Activated CD4-positive, alpha-beta T cell treated with anti-CD3 and anti-CD28 coated beads for 24 hours (primary cell): ENCODE data around the gene MBNL2.

ENCODE experiments used
- DNase-seq, 2 donors: peaks; one replicate each; pipeline ENCODE4 v3.0.0-alpha.2; 2020; ENCODE audit warnings: low read depth in 2 of 2

Gene MBNL2

DNA sequence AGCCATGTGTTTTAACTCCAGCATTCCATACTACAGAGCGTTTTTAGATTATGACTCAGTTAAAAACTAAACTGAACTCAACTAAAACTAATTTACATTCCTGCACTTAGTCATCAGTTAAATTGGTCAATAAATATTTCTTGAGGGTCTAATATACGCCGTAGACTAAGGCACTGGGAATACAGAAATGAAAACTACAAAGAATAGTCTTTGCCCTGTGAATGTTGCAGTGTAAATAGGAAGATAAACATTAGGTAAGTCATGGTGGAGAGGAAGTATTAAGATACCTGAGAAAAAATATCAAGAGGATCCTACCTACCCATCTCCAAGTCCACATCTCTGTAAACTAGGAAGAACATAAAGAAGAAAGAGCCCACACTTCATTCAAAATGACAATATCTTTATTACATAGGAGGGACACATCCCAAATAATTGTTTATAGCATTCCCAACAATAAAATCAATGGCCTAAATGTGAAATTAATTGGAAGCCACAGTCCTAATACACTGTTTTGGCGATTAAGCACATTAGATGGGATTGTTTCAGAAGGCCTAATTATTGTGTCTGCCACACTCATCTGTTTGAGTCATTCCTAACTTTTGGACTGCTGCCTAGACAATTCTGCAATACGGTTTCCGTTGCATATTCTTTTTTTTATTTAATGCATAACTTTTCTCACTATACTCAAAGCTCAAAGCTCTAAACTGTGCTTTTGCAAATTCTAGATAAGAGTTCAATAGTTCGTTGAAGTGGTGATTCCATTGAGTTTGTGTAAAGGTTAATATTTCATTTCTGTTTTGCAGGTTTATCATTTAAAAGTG lies 52.9 kb downstream of the MBNL2 start:
- no peak for DNase-seq

DNA sequence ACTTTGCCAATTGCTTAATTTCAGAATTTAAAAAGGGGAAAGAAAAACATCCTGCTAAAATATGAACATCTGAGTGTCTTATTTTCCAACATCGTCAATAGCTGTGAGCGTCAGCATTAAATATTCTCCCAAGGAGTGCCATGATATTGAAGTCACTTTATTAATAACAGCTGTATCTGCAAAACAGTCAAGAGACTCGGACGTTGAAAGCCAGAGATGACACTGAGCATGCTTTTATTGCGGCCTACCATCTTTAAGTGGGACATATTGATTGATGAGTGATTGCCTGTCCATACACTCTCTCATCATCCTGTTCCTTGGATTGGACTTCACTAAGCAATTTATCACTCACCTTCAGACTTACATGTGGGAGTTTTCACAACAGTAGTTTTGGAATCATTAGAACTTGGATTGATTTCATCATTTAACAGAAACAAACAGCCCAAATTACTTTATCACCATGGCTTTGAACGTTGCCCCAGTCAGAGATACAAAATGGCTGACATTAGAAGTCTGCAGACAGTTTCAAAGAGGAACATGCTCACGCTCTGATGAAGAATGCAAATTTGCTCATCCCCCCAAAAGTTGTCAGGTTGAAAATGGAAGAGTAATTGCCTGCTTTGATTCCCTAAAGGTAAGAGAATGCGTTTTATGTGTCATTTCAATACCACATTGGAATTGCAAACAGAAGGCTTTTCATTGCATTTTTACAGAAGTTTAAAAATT lies 53.8 kb downstream of the MBNL2 start:
- DNase-seq = no peak

DNA sequence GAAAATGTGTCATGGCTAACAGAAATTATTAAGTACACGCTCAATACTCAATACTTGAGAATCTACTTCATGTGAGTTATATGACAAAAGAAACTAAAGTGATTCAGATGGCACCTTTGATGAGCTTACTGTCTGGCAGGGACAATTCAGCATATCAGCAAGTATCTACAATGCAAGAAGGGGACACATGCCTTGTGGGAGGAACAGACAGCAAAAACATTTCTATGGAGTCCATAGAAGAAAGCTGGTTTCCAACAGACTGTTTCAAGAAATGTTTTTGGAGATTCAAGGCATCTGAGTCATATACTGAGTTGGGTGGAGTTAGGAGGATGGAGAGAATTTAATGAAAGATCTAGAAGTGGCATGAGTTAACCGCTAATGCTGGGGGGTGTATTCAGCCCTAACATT lies 54.7 kb downstream of the MBNL2 start:
- no peak for DNase-seq

DNA sequence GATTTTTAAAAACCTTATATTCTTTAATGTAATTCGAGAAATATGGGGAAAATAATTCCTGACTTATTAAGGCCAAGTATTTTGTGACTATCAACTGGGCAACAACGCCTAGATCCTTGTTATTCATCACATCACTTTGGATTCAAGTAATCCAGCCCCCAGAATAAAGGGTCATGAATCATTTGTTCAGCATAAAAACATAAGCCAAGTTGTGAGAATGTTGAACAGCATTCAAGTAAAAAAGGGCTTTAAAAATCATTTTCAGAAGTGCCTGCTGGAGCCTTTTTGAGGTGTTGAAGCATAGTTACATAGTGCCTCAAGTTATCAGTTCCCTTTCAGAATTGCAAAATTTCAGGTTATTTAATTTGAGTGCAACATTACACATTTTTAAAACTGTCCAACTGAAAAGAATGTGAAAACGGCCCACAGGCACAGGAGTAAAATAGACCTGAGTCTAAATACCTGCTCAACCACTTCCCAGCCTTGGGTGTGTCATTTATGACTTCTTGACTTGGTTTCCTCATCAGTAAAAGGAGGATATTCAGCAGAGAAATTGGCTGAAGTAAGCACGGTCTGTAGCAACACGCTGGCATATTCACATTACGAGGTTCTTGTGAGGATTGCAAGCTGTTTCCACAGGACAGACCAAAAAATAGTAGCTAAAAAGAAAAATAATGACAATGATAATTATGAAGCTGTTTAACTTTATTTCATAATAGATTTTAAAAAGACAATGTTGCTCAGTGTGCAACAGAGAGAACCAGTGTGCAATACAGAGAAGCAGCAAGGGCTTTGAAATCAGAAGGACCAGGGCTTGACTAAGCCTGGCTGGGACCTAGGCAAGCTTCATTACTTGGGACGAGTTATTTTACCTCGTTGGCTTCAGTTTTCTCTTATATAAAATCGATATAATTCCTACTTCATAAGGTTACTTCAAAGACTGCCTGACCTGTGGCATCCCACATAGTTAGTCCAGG lies 56.6 kb downstream of the MBNL2 start:
- no peak for DNase-seq

DNA sequence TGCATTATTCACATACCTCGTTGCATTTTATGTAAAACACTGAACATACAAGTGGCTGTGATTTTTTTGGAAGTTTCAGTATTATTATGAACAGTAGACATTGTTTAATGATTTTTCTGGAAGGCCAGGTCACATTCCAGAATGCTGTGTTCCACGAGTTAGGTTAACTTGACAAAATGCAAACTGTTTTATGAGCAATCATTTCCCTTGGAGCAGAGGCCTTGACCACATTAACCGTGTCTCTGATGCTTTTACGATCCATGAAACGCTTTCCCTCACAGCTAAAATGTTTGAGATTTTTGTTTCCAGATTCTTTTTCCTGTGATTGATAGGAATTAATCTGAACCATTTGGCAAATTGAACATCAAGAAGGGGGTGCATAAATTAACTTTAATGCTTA lies 57.8 kb downstream of the MBNL2 start:
- no peak for DNase-seq

DNA sequence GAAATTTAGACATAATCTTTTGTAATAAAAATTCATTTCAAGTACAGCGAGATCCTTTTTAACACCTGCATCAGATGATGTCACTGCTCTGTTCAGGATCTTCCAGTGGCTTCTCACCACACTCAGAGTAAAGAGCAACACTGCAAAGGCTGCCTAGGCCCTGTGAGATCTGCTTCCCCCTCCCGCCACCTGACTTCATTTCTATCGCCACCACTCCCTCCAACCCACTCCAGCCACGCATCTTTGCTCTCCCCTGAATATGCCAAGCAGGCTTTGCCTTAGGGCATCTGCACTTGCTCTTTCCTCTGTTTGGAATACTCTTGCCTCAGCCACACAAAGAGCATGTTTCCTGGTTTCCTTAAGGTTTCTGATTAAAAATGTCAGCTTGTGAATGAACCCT lies 58.3 kb downstream of the MBNL2 start:
- DNase-seq = no peak

DNA sequence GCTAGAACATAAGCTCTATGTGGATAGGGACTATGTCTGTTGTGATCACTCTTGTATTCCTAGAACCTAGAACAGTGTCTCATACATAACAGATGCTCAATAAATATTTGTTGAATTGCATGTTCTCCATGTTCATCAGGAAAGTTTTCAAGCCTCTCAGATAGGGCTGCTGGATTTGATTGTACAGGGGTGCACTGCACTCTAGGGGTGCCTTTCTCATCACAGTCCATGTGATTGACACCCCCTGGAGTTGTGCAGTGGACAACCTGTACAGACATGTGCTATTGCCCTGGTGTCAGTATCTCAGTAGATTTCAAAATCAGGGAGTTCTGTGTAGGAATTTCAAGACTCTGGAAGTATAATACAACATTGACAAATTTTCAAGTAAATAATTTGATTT lies 58.9 kb downstream of the MBNL2 start:
- DNase-seq = no peak

DNA sequence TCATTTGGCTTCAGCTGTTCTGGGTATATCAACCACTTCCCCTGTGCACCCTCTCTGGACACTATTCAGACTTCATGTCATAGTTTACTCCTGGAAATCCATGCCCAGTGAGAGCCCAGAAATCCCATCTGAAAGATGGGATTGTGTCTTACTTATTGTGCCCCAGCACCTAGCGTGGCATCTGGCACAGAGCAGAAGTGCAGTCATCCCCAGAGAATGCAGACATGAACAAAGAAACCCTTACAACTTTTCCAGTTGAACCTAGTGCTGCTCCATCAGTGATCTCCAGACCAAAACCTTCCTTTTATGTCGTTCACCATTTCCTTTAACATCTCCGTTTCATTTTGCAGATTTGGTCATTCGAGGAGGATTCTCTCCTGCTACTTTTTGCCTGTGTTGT lies 60.6 kb downstream of the MBNL2 start:
- DNase-seq = no peak

DNA sequence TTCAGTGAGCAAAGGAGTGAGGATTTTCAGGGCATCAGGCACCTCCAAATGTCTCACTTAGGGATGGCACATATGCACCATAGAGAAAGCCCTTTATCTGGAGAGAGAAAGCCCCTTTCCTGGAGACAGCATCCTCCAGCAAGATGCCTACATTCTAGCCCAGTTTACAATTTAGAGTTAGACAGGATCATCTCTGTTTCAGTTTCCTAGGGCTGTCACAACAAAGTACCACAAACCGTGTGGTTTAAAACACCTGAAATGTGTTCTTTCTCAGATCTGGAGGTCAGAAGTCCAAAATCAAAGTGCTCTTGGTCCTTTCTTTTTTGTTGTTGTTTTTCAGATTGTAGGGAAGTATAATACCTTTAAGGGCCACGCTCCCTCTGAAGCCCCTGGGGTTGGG lies 61.8 kb downstream of the MBNL2 start:
- DNase-seq = no peak

DNA sequence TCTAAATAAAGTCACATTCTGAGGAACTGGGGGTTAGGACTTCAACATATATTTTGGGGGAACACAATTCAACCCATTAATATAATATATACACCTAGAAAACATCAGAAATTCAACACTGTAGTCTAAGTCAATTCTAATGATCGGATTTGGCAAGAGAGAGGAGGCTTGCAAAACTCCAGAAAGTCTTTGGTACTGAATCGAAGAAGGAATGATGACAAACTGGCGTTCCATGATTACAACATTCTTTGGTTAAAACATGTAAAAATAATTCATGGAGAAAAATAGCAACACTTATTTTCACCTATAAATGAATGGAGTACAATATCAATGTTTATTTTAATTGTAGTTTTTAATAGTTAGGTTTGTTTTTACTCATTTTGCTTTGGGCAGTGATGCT lies 62.4 kb downstream of the MBNL2 start:
- no peak for DNase-seq

DNA sequence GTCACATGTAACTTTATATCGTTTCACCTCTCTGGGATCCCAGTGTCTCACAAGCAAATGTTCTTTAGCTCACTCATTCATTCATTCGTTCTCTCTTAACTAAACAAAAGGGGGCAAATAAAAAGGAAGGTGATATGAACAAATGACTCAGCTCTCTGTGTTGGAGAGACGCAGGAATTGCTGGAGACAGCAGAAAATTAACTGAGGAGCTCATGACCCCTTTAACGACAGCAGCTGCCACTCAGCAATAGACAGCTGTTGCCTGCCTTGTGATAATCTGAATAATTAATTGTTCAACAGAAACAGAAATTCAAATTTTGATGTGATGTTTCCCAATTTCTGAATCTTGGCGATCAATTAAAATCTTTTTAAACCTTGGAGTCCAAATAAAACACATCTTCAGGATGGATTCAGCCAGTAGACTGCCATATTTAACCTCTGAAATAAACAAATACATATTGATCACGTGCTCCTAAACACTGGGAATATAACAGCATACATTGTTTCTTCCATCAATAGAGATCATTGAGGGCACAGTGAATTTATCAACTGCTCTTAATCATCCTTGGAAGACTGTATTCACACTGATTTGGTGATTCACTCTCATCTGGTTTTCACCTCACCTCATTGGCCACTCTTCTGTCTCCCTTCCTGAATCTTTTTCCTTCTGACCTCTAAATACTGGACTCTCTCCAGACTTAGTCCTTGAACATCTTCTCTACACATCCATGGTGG lies 63.3 kb downstream of the MBNL2 start:
- DNase-seq = no peak

DNA sequence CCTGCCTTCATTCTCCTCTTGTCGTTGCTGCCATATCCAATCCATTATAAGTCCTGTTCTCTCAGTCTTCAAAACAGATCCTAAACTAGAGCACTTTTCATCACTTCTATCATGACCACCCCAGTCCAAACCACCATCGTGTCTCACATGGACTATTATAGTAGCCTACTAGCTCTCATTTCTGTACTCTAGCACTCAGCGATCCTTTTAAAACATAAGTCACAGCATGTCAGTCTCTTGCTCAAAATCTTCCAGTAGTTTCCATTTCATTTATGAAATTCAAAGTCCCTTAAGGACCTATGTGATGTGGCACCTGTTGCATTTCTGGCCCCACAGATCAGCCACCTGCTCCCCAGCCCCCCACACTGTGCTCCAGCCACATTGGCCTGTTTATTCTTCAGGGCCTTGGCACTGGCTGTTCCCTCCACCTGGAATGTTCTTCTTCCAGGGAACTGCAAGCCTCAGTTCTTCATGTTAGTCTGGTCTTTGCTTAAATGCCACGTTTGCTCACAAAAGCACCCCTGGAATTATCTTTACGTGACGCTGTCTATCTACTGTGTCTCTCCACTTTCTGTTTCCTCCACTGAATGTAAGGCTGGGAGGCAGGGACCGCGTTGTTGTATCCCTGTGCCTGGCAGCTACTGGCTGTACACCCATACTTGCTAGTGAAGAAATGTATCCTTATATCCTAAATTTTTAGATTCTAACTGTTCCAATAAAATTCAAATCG lies 64.3 kb downstream of the MBNL2 start:
- no peak for DNase-seq

DNA sequence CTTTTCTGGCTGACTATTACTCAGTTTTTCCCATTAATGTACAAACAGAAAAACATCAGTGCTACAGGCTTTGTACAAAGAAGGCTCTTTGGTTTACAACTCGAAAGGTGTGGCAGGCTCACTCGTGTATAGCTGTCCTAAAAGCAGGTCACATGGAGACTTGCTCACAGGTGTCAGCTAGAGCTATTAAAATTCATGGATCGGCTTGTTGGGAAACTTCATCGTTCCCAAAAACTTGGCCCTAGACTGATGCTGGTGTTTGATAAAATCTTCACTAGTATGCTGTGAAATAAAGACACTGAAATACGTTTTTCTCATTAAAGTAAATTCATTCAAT lies 64.9 kb downstream of the MBNL2 start:
- DNase-seq = no peak

DNA sequence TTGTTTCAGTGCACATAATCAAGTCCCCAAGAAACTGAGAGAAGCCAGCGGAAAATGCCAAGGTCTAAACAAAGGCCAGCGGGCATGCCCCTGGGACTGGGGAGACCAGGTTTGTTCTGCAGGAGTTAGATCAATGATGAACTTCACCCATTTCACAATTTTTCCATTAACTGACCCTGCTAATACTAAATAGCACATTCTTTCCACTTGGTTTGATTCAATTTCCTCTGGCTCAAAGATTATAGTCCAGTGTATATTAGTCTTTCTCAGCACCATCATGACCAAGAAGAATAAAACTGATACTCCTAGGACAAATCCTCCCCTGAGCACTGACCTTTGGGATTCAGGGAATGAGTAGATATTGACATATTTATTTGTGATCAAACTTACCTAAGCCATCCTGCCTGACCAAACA lies 66.4 kb downstream of the MBNL2 start:
- DNase-seq = no peak

DNA sequence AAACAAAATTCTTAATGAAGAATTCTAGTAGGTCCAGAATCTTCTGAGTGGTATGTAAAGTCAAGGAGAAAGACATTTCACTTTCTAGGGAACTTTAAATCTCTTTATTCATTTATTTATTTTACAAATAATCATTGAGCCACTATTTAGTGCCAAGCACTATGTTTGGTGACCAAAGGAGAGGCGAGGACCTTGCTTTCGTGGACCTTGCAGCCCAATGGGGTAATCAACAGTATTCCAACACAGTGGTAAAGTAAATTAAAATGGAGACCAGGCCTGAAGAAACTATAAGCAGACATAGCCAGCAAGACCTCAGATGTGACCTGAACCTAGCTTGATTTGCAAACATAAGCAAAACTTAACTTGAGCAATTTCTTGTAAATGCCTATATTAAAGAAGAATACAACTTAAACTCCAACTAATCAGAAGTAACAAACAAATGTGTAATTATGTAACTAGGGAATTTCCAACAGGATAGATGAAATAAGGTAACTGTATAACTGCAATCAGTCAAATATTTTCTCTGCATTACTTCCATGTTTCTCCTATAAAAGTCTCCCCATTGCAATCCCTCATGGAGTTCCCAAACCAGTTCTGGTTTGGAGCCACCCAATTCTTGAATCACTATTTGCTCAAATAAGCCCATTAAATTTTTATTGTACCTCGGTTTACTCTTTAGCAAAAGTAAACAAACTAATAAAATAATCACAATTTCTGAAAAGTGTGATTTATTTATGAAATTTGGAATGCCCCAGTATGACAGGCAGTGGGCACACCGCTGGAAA lies 67.6 kb downstream of the MBNL2 start:
- no peak for DNase-seq

DNA sequence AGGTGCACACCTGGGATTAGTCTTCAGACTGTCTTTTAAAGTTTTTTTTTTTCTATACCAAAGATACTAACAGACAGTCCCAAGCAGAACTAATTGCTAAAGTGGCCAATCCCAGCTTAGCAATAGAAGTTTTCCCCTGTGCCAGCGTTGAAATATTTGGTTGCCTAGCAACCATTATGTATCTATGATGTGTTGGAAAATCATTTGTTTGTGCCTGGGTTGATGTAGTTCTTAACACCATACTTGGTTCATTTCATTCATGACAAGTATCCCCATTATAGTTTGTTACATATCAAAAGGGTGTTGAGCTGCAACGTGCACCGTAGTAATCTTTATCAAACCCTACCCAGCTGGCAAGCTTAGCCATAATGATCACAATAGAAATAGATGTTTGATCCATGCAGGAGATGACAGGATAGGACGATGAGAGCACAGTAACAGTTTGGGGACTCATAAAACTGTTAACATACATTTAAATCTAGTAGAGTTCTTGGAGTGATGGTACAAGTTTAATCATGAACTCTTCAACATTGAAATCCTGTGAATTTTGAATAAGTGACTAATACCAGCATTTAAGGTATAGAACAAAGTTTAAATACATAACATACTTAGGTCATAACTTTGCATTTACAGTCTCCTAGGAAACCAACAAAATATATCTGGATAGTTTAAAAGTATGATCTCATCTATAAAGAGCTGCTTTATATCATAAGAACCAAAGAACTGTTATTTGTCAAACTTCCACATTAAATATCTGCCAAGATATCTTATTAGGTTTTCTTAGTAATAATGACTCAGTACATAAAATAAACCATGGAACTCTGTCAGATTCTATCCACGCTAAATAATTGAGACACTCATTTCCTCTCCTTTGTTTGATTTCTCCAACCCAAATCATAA lies 73.4 kb downstream of the MBNL2 start:
- DNase-seq = no peak

DNA sequence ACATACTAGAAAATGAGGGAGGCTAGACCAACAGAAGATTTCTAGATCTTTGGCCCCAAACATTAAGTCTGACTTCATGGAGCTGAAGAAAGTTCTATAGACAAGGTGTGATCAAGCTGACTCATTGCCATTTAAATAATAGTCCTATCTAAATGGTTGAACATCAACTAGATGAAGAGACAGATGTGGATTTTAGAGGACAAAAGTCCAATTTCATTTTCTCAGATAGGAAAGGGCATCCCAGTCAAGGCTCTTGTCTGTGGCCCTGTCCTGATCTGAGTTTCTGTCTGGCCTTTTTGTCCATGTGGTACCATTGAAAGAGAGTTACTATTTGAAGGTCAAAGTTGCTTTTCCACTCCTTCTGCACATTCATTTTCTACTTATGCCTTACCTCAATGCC lies 74.6 kb downstream of the MBNL2 start:
- no peak for DNase-seq

DNA sequence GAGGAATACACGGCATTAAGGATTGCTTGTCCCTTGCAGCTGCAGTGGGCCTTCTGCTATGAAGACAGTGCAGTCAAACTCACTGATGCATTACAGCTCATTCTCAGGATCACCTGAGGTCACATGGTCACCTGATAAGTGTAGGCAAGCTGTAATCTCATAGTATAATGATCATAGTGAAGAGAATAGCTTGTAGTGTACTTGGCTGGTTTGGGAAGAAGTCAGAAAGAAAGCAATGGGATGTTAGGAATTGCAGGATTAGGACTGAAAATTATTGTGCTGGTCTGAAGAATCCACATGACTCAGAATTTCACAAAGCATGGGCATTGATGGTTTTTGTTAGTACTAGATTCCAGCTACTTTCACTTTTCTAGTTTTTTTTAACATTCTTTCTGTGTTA lies 76.7 kb downstream of the MBNL2 start:
- no peak for DNase-seq

DNA sequence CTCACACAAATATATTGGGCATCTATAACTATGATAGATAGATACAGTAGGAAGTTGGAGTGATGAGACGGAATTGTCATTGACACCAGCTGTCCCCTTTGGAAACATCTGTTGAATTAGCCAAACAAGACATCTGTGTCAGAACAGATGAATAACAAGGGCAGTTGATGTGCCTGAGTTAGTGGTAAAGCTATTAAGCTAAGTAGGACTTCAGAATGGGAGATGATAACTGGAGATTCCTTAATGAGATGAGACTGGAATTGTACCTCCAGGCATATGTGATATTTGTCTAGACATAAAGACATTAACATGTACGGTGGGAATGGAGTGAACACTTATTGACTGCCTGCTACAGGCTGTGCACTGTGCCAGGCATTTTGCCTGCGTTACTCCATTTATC lies 78.7 kb downstream of the MBNL2 start:
- DNase-seq = no peak
